ENCODE results near the gene SUFU.

The SUFU gene

GRCh38 chr10:102546606-102547320 lies 43.0 kb downstream of the SUFU start:
- no peak overlapping the region for H3K27ac ChIP-seq (ENCODE audit: insufficient read depth, low read length, poor library complexity, severe bottlenecking)
- no peaks in the 10 kb centered on the region for H3K4me1 ChIP-seq (ENCODE audit: control insufficient read depth, insufficient read depth, low read length, poor library complexity, severe bottlenecking)
- H3K9me3 ChIP-seq (ENCODE audit: control insufficient read depth, low read length) = no peaks in the 10 kb centered on the region
- H3K4me3 ChIP-seq (ENCODE audit: insufficient read depth, low read depth, low read length, poor library complexity, severe bottlenecking) = no peak overlapping the region
- peaks cover 16% of the 10 kb centered on the region for H3K36me3 ChIP-seq (ENCODE audit: control insufficient read depth, insufficient read depth, low read length)
- no peaks in the 10 kb centered on the region for H3K27me3 ChIP-seq (replicated peaks; ENCODE audit: control insufficient read depth, insufficient read depth, low read length, poor library complexity, severe bottlenecking)
- DNase-seq = no peak

GRCh38 chr10:102549549-102549948 lies 45.8 kb downstream of the SUFU start:
- Histone ChIP-seq H3K27ac (ENCODE audit: insufficient read depth, low read length, poor library complexity, severe bottlenecking) (no peak overlapping the region), H3K4me1 (ENCODE audit: control insufficient read depth, insufficient read depth, low read length, poor library complexity, severe bottlenecking) (no peaks in the 10 kb centered on the region), H3K9me3 (ENCODE audit: control insufficient read depth, low read length) (no peaks in the 10 kb centered on the region), H3K27me3 (replicated peaks; ENCODE audit: control insufficient read depth, insufficient read depth, low read length, poor library complexity, severe bottlenecking) (no peaks in the 10 kb centered on the region), H3K36me3 (ENCODE audit: control insufficient read depth, insufficient read depth, low read length) (peaks cover 15% of the 10 kb centered on the region), H3K4me3 (ENCODE audit: insufficient read depth, low read depth, low read length, poor library complexity, severe bottlenecking) (no peak overlapping the region)
- no peak for DNase-seq

- no peak overlapping the region for H3K27ac ChIP-seq (ENCODE audit: insufficient read depth, low read length, poor library complexity, severe bottlenecking)
- no peaks in the 10 kb centered on the region for H3K9me3 ChIP-seq (ENCODE audit: control insufficient read depth, low read length)
- H3K27me3 ChIP-seq (replicated peaks; ENCODE audit: control insufficient read depth, insufficient read depth, low read length, poor library complexity, severe bottlenecking) = no peaks in the 10 kb centered on the region
- peaks cover 17% of the 10 kb centered on the region for H3K36me3 ChIP-seq (ENCODE audit: control insufficient read depth, insufficient read depth, low read length)
- H3K4me3 ChIP-seq (ENCODE audit: insufficient read depth, low read depth, low read length, poor library complexity, severe bottlenecking) = no peak overlapping the region
- no peaks in the 10 kb centered on the region for H3K4me1 ChIP-seq (ENCODE audit: control insufficient read depth, insufficient read depth, low read length, poor library complexity, severe bottlenecking)
- DNase-seq = no peak
Observed at GRCh38 chr10:102550636-102551210, 47.0 kb downstream of the SUFU start.

DNA sequence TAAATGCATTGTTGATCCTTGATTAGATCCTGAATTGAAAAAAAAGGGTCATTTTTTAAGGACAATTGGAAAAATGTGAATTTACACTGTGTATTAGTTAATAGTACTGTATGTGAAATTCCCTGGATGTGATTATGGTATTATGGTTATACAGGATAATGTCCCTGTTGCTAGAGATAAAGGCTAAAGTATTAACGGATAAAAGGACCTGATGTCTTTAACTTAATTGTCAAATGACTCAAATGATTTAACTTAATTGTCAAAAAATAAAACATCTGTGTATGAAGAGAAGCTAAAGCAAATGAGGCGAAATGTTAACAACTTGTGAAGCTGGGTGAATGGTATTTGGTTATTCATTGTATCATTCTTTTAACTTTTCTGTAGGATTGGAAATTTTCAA lies 48.8 kb downstream of the SUFU start:
- DNase-seq = no peak
- no peak overlapping the region for H3K4me3 ChIP-seq (ENCODE audit: insufficient read depth, low read depth, low read length, poor library complexity, severe bottlenecking)
- peaks cover 17% of the 10 kb centered on the region for H3K36me3 ChIP-seq (ENCODE audit: control insufficient read depth, insufficient read depth, low read length)
- H3K4me1 ChIP-seq (ENCODE audit: control insufficient read depth, insufficient read depth, low read length, poor library complexity, severe bottlenecking) = no peaks in the 10 kb centered on the region
- H3K27me3 ChIP-seq (replicated peaks; ENCODE audit: control insufficient read depth, insufficient read depth, low read length, poor library complexity, severe bottlenecking) = no peaks in the 10 kb centered on the region
- H3K9me3 ChIP-seq (ENCODE audit: control insufficient read depth, low read length) = no peaks in the 10 kb centered on the region
- H3K27ac ChIP-seq (ENCODE audit: insufficient read depth, low read length, poor library complexity, severe bottlenecking) = no peak overlapping the region

DNA sequence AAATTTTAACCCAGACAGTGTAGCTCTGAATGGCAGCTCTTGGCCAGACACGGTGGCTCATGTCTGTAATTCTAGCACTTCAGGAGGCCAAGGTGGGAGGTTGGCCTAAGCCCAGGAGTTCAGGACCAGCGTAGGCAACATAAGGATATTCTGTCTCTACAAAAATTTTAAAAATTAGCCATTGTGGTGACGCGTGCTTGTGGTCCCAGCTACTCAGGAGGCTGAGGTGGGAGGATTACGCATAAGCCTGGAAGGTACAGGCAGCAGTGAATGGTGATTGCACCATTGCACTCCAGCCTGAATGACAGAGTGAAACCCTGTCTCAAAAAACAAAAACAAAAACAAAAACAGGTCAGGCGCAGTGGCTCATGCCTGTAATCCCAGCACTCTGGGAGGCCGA lies 50.0 kb downstream of the SUFU start:
- no peak for DNase-seq
- H3K4me3 ChIP-seq (ENCODE audit: insufficient read depth, low read depth, low read length, poor library complexity, severe bottlenecking) = no peak overlapping the region
- no peak overlapping the region for H3K27ac ChIP-seq (ENCODE audit: insufficient read depth, low read length, poor library complexity, severe bottlenecking)
- H3K36me3 ChIP-seq (ENCODE audit: control insufficient read depth, insufficient read depth, low read length) = peaks cover 17% of the 10 kb centered on the region
- no peaks in the 10 kb centered on the region for H3K27me3 ChIP-seq (replicated peaks; ENCODE audit: control insufficient read depth, insufficient read depth, low read length, poor library complexity, severe bottlenecking)
- no peaks in the 10 kb centered on the region for H3K4me1 ChIP-seq (ENCODE audit: control insufficient read depth, insufficient read depth, low read length, poor library complexity, severe bottlenecking)
- H3K9me3 ChIP-seq (ENCODE audit: control insufficient read depth, low read length) = no peaks in the 10 kb centered on the region

GRCh38 chr10:102554531-102554930 lies 50.8 kb downstream of the SUFU start:
- DNase-seq = no peak
- Histone ChIP-seq H3K36me3 (ENCODE audit: control insufficient read depth, insufficient read depth, low read length) (peaks cover 17% of the 10 kb centered on the region), H3K27me3 (replicated peaks; ENCODE audit: control insufficient read depth, insufficient read depth, low read length, poor library complexity, severe bottlenecking) (no peaks in the 10 kb centered on the region), H3K27ac (ENCODE audit: insufficient read depth, low read length, poor library complexity, severe bottlenecking) (no peak overlapping the region), H3K4me1 (ENCODE audit: control insufficient read depth, insufficient read depth, low read length, poor library complexity, severe bottlenecking) (no peaks in the 10 kb centered on the region), H3K9me3 (ENCODE audit: control insufficient read depth, low read length) (no peaks in the 10 kb centered on the region), H3K4me3 (ENCODE audit: insufficient read depth, low read depth, low read length, poor library complexity, severe bottlenecking) (no peak overlapping the region)

- Histone ChIP-seq H3K9me3 (ENCODE audit: control insufficient read depth, low read length) (no peaks in the 10 kb centered on the region), H3K27me3 (replicated peaks; ENCODE audit: control insufficient read depth, insufficient read depth, low read length, poor library complexity, severe bottlenecking) (no peaks in the 10 kb centered on the region), H3K4me1 (ENCODE audit: control insufficient read depth, insufficient read depth, low read length, poor library complexity, severe bottlenecking) (no peaks in the 10 kb centered on the region), H3K27ac (ENCODE audit: insufficient read depth, low read length, poor library complexity, severe bottlenecking) (no peak overlapping the region), H3K4me3 (ENCODE audit: insufficient read depth, low read depth, low read length, poor library complexity, severe bottlenecking) (no peak overlapping the region), H3K36me3 (ENCODE audit: control insufficient read depth, insufficient read depth, low read length) (peaks cover 8% of the 10 kb centered on the region)
- DNase-seq = no peak
Observed at GRCh38 chr10:102555781-102556328, 52.1 kb downstream of the SUFU start.

- Histone ChIP-seq H3K27ac (ENCODE audit: insufficient read depth, low read length, poor library complexity, severe bottlenecking) (no peak overlapping the region), H3K27me3 (replicated peaks; ENCODE audit: control insufficient read depth, insufficient read depth, low read length, poor library complexity, severe bottlenecking) (no peaks in the 10 kb centered on the region), H3K4me1 (ENCODE audit: control insufficient read depth, insufficient read depth, low read length, poor library complexity, severe bottlenecking) (no peaks in the 10 kb centered on the region), H3K36me3 (ENCODE audit: control insufficient read depth, insufficient read depth, low read length) (peaks cover 4% of the 10 kb centered on the region), H3K4me3 (ENCODE audit: insufficient read depth, low read depth, low read length, poor library complexity, severe bottlenecking) (no peak overlapping the region), H3K9me3 (ENCODE audit: control insufficient read depth, low read length) (no peaks in the 10 kb centered on the region)
- no peak for DNase-seq
Observed at GRCh38 chr10:102557569-102557968, 53.8 kb downstream of the SUFU start.

- no peaks in the 10 kb centered on the region for H3K9me3 ChIP-seq (ENCODE audit: control insufficient read depth, low read length)
- H3K27me3 ChIP-seq (replicated peaks; ENCODE audit: control insufficient read depth, insufficient read depth, low read length, poor library complexity, severe bottlenecking) = no peaks in the 10 kb centered on the region
- peaks cover under 1% of the 10 kb centered on the region for H3K36me3 ChIP-seq (ENCODE audit: control insufficient read depth, insufficient read depth, low read length)
- H3K27ac ChIP-seq (ENCODE audit: insufficient read depth, low read length, poor library complexity, severe bottlenecking) = no peak overlapping the region
- no peak for DNase-seq
- no peak overlapping the region for H3K4me3 ChIP-seq (ENCODE audit: insufficient read depth, low read depth, low read length, poor library complexity, severe bottlenecking)
- H3K4me1 ChIP-seq (ENCODE audit: control insufficient read depth, insufficient read depth, low read length, poor library complexity, severe bottlenecking) = no peaks in the 10 kb centered on the region
Observed at GRCh38 chr10:102559764-102560163, 56.0 kb downstream of the SUFU start.

- no peaks in the 10 kb centered on the region for H3K9me3 ChIP-seq (ENCODE audit: control insufficient read depth, low read length)
- no peaks in the 10 kb centered on the region for H3K27me3 ChIP-seq (replicated peaks; ENCODE audit: control insufficient read depth, insufficient read depth, low read length, poor library complexity, severe bottlenecking)
- H3K36me3 ChIP-seq (ENCODE audit: control insufficient read depth, insufficient read depth, low read length) = no peaks in the 10 kb centered on the region
- H3K27ac ChIP-seq (ENCODE audit: insufficient read depth, low read length, poor library complexity, severe bottlenecking) = no peak overlapping the region
- no peak overlapping the region for H3K4me3 ChIP-seq (ENCODE audit: insufficient read depth, low read depth, low read length, poor library complexity, severe bottlenecking)
- H3K4me1 ChIP-seq (ENCODE audit: control insufficient read depth, insufficient read depth, low read length, poor library complexity, severe bottlenecking) = no peaks in the 10 kb centered on the region
- no peak for DNase-seq
Observed at GRCh38 chr10:102564209-102564834, 60.5 kb downstream of the SUFU start.
